Measurements from ENCODE around the gene RAB25.

RAB25 gene

DNA sequence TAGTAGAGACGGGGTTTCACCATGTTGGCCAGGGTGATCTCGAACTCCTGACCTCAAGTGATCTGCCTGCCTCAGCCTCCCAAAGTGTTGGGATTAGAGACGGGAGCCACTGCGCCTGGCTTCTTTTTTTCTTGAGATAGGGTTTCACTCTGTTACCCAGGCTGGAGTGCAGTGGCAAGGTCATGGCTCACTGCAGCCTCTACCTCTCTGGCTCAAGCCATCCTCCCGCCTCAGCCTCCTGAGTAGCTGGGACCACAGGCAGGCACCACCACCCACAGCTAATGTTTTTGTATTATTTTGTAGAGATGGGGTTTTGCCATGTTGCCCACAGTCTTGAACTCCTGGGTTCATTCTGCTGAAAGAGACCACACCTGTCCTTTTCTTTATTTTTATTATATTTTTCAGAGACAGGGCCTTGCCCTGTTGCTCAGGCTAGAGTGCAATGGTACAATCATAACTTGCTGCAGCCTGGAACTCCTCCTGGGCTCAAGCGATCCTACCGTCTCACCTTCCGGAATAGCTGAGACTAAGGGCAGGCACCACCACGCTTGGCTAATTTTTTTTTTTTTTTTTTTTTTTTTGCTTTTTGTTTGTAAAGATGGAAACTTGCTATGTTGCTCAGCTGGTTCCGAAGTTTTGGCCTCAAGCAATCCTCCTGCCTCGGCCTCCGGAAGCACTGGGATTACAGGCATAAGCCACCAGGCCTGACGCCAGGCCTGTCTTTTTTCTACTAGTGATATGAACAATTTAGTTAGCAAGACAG, 56.6 kb downstream of the RAB25 start:
- TF ChIP-seq FOXP2 (optimal IDR thresholded peaks at IDR 0.05; ENCODE audit: borderline replicate concordance, extremely low read depth, extremely low read length, insufficient read depth): no peak
- TF ChIP-seq SIN3A (IDR thresholded peaks at IDR 0.05; ENCODE audit: borderline replicate concordance, insufficient read depth, low read length): no peak
- TF ChIP-seq, protein P1, sequence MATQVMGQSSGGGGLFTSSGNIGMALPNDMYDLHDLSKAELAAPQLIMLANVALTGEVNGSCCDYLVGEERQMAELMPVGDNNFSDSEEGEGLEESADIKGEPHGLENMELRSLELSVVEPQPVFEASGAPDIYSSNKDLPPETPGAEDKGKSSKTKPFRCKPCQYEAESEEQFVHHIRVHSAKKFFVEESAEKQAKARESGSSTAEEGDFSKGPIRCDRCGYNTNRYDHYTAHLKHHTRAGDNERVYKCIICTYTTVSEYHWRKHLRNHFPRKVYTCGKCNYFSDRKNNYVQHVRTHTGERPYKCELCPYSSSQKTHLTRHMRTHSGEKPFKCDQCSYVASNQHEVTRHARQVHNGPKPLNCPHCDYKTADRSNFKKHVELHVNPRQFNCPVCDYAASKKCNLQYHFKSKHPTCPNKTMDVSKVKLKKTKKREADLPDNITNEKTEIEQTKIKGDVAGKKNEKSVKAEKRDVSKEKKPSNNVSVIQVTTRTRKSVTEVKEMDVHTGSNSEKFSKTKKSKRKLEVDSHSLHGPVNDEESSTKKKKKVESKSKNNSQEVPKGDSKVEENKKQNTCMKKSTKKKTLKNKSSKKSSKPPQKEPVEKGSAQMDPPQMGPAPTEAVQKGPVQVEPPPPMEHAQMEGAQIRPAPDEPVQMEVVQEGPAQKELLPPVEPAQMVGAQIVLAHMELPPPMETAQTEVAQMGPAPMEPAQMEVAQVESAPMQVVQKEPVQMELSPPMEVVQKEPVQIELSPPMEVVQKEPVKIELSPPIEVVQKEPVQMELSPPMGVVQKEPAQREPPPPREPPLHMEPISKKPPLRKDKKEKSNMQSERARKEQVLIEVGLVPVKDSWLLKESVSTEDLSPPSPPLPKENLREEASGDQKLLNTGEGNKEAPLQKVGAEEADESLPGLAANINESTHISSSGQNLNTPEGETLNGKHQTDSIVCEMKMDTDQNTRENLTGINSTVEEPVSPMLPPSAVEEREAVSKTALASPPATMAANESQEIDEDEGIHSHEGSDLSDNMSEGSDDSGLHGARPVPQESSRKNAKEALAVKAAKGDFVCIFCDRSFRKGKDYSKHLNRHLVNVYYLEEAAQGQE (IDR thresholded peaks at IDR 0.05; ENCODE audit: insufficient read depth in 1 of 2, low read depth in 2 of 2, low read length in 2 of 2): no peak
- no peak for TF ChIP-seq TAF1 (IDR thresholded peaks at IDR 0.05; ENCODE audit: borderline replicate concordance, insufficient read depth, low read length)
- TF ChIP-seq POLR2AphosphoS5 (IDR thresholded peaks at IDR 0.05; ENCODE audit: low read depth, low read length): no peak

DNA sequence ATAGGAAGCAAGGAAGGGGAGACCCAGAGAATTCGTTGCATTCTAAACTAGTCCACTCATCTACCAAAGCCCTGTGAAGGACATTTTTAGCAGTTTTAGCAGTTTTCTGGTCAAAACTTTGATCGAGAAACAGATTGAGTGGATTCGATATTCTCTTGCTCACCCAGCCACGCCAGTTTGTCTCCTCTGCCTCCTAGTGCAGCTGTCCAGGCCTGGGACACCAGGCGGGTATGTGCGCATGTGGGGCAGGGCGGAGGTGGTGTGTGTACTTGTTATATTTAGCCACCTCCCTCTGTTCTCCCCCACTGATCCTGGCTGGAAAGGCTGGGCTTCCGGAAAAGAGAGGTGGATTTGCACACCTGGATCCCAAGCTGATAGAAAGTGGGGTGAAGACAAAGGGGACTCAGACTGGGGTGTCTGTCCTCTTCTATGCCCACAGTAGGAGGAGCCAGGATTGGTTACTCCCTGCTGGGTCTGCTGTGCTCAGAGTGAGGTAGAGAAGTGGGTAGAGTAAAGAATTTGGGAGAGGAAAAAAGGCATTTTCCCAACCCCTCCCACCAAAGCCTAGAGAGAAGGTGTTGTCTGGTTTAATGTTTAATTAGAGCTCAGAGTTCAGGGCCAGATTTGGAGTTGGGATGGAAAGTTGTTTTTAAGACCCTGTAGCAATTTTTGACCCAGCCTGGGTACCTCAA, 57.4 kb downstream of the RAB25 start:
- no peak for TF ChIP-seq POLR2AphosphoS5 (IDR thresholded peaks at IDR 0.05; ENCODE audit: low read depth, low read length)
- TF ChIP-seq FOXP2 (optimal IDR thresholded peaks at IDR 0.05; ENCODE audit: borderline replicate concordance, extremely low read depth, extremely low read length, insufficient read depth): no peak
- TF ChIP-seq, protein P1 (IDR thresholded peaks at IDR 0.05; ENCODE audit: insufficient read depth in 1 of 2, low read depth in 2 of 2, low read length in 2 of 2): no peak
- TF ChIP-seq SIN3A (IDR thresholded peaks at IDR 0.05; ENCODE audit: borderline replicate concordance, insufficient read depth, low read length): no peak
- no peak for TF ChIP-seq TAF1 (IDR thresholded peaks at IDR 0.05; ENCODE audit: borderline replicate concordance, insufficient read depth, low read length)

DNA sequence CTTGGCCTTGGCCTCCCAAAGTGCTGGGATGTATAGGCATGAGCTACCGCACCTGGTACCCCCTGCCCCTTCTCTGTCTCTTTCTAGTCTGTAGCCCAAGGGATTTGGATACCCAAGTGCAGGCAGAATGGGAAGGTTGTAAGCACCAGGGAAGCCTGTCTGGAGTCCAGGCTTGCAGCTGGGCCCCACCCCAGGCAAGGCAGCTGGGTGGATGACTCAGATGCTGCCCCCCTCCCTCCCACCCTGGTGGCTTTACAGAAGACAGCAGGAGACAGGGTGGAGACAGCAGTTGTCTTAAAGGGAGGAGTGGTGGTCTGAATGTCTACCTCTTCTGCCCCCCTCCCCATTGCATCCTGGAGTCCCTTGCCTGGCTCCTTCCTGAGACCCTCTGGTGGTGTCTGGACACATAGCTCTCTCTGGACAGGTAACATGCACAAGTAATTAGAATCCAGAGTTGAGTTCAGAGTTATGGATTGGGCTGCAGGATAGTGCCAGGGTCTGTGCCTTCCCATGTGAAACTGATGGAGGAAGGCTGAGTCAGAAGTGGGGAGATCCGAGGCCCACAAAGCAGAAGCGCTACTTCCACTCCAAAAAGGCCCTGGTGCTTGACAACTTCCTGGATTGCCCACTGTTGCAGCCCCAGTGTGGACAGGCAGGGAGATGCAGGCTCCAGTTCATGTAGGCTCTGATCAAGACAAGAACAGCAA, 58.7 kb downstream of the RAB25 start:
- TF ChIP-seq FOXP2 (optimal IDR thresholded peaks at IDR 0.05; ENCODE audit: borderline replicate concordance, extremely low read depth, extremely low read length, insufficient read depth) (no peak), SIN3A (IDR thresholded peaks at IDR 0.05; ENCODE audit: borderline replicate concordance, insufficient read depth, low read length) (0 out of 2 replicates have a peak, but pooled peaks have one; percentile 11)

All from PFSK-1 (cell line).